HG03354 (cell line): ENCODE results near the gene NOMO2.
A peak's percentile ranks its signal among the peaks of the same experiment; 100 is the strongest.
"Not testable (repeated sequence)": the region's sequence is repeated elsewhere in the genome, so short reads cannot be mapped to it uniquely, and the experiment has no call there.

Experiments used
- ATAC-seq: cut with Tn5 transposase; IDR thresholded peaks from one replicate; pipeline ENCODE4 v1.9.1; 2021; ENCODE audit warnings: mild to moderate bottlenecking; ENCODE audit not compliant: unreplicated experiment, poor library complexity, severe bottlenecking

The NOMO2 gene

DNA sequence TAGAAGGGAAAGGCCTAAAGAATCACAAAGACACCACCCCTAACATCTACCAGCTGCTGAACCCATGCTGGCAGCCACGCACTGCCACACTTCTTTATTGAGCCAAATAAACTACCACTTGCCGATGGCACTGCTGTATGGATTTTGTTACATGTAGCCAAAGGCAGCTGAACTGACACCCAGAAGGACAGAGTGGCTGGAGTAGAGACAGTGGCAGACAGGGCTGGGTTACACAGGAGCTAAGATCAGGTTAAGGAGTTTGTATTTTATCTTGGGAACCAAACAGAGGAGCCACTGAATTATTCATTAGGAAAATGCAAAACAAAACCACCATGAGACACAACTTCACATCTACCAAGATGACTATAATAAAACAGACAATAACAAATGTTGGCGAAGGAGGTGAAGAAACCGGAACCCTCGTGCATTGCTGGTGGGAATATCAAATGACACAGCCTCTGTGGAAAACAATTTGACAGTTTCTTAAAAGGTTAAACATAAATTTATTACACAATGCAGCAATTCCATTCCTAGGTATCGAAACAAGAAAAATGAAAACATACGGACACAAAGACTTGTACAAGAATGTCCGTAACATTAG is 35.9 kb downstream of the NOMO2 start:
- not testable (repeated sequence) for ATAC-seq

DNA sequence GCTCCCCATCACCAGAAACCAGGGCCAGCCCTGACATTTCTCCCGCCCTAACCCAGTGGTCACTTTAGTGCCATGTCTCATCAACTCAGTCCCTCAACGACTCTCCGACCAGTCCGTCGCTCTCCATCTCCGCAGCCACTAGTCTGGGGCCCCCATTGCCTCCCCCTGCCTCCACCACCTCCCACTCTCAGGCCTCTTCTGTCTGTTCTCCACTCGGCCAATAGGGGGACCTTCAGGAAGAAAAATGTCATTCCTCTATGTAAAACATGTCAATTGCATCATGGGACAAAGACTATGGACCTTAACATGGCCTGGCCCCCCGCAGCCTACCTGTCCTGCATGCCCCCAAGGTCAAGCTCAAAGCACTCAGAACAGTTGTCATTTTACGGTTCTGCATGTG is 39.3 kb downstream of the NOMO2 start:
- ATAC-seq: not testable (repeated sequence)

DNA sequence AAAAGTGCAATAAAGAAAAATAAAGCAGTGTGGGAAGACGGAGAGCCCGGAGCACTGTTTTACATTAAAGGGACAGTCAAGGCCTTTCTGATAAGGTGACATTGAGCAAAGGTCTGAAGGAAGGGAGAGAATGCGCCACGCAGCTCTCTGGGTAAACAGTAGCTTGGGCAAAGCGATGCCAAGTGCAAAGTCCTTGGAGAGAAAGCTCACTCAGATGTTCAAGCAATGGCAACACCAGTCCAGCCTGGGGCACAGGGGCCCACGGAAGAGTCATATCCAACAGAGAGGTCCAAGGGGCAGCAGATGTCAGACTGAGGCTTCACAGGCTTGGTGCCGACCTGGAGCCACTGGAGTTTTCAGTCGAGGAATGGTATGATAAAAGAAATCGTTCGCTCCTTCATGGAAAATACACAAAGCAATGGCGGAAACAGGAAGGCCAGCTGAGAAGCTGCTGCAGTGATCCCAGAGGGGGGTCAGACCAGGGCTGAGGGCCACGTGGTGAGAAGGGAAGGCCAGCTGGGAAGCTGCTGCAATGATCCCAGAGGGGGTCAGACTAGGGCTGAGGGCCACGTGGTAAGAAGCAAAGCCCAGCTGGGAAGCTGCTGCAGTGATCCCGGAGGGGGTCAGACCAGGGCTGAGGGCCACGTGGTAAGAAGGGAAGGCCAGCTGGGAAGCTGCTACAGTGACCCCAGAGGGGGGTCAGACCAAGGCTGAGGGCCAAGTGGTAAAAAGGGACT is 40.3 kb downstream of the NOMO2 start:
- ATAC-seq: not testable (repeated sequence)

DNA sequence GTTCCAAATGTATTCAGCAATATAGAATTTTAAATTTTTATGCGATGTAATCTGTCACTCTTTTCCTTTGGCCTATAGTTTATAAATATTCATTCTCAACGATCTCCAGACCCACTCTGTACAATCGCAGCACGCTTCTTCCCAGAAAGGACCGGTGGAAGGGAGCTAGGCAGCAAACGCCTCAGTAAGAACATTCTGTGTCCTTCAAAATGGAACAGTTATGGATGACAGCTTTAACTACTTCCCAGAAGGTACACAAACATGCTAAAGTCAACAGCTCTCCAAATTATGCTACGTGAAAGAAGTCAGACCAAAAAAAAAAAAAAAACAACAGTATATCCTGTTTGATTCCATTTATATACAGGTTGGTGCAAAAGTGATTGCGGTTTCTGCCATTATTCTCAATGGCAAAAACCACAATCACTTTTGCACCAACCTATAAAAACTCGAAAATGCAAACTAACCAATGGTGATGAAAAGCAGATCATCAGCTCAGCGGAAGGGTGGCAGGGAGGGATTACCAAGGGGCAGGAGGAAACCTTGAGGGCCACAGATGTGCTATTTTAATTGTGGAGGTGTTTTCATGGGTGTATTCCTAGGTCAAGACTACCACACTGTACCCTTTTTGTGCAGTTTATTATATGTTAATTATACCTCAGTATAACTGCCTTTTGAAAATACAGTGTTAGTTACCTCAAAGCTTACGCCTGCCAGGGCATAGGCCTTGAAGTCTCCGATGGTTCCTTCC is 43.2 kb downstream of the NOMO2 start:
- not testable (repeated sequence) for ATAC-seq

DNA sequence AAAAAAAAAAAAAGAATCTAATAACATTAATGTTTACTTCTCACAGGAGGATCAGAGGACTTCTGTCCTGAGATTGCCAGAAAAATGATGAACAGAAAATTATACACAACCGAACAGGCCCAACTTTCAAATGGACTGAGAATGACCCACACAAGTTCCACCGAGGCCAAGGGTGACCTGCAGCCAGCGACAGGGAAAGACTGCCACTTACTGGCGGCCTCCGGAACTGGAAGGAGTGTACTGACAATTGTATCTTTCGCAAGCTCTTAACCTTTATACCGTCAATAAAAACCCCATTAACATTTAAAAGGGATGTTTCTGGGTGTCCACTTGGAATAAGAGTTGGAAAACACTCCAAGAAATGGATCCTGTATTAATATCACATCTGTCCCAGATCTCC is 63.5 kb downstream of the NOMO2 start:
- not testable (repeated sequence) for ATAC-seq

DNA sequence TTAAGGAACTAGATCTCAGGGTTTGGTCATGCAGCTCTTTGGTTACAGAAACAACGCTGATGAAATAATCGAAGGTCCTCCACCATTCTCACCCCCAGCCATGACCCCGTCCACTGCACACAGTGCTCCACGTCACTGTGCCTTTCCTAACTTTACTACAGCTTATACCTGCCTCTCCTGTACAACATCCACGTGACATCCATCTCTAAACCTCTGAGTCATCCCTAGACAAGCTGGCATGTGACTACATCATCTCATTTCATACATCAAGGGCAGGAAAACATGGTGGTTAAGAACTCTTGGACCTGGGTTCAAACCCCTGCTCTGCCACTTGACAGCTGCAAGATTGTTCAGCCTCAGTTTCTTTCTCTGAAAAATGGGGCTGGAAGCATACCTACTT is 64.9 kb downstream of the NOMO2 start:
- ATAC-seq: not testable (repeated sequence)

DNA sequence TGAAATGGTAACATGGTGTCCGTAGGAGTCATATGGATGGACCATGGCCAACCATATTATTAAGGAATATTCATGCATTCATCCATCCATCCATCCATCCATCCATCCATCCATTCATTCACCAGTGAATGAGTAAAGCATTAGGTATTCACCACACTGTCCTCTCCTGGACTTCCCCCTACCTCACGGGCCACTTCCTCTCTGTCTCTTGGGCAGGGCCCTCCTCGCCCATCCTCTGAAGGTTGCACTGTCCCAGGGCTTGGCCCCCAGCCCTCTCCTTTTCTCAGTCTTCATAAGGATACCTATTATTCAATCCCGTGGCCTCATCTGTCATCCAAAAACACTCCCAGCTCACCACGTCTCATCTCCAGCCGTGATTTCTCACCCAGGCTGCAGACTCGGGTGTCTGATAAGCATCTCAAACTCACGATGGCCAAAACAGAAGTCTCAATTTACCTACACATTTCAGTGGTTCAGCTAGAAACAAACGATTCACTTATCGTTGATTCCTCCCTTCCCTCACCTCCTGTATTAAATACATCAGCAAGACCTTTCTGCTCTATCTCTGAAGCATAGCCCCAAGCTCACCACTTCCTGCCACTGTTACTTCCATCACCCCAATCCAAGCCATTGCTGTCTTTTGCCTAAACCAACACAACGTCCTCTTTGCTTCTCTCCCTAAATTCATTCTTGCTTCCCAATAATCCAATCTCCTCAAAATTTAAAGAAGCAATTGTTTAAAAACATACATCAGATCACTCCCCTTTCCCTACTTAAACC is 69.6 kb downstream of the NOMO2 start:
- not testable (repeated sequence) for ATAC-seq

DNA sequence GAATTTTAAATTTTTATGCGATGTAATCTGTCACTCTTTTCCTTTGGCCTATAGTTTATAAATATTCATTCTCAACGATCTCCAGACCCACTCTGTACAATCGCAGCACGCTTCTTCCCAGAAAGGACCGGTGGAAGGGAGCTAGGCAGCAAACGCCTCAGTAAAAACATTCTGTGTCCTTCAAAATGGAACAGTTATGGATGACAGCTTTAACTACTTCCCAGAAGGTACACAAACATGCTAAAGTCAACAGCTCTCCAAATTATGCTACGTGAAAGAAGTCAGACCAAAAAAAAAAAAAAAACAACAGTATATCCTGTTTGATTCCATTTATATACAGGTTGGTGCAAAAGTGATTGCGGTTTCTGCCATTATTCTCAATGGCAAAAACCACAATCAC is 125.9 kb downstream of the NOMO2 start:
- ATAC-seq: not testable (repeated sequence)

DNA sequence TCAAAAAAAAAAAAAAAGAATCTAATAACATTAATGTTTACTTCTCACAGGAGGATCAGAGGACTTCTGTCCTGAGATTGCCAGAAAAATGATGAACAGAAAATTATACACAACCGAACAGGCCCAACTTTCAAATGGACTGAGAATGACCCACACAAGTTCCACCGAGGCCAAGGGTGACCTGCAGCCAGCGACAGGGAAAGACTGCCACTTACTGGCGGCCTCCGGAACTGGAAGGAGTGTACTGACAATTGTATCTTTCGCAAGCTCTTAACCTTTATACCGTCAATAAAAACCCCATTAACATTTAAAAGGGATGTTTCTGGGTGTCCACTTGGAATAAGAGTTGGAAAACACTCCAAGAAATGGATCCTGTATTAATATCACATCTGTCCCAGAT is 146.1 kb downstream of the NOMO2 start:
- ATAC-seq: not testable (repeated sequence)

DNA sequence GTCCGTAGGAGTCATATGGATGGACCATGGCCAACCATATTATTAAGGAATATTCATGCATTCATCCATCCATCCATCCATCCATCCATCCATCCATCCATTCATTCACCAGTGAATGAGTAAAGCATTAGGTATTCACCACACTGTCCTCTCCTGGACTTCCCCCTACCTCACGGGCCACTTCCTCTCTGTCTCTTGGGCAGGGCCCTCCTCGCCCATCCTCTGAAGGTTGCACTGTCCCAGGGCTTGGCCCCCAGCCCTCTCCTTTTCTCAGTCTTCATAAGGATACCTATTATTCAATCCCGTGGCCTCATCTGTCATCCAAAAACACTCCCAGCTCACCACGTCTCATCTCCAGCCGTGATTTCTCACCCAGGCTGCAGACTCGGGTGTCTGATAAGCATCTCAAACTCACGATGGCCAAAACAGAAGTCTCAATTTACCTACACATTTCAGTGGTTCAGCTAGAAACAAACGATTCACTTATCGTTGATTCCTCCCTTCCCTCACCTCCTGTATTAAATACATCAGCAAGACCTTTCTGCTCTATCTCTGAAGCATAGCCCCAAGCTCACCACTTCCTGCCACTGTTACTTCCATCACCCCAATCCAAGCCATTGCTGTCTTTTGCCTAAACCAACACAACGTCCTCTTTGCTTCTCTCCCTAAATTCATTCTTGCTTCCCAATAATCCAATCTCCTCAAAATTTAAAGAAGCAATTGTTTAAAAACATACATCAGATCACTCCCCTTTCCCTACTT is 152.2 kb downstream of the NOMO2 start:
- not testable (repeated sequence) for ATAC-seq

DNA sequence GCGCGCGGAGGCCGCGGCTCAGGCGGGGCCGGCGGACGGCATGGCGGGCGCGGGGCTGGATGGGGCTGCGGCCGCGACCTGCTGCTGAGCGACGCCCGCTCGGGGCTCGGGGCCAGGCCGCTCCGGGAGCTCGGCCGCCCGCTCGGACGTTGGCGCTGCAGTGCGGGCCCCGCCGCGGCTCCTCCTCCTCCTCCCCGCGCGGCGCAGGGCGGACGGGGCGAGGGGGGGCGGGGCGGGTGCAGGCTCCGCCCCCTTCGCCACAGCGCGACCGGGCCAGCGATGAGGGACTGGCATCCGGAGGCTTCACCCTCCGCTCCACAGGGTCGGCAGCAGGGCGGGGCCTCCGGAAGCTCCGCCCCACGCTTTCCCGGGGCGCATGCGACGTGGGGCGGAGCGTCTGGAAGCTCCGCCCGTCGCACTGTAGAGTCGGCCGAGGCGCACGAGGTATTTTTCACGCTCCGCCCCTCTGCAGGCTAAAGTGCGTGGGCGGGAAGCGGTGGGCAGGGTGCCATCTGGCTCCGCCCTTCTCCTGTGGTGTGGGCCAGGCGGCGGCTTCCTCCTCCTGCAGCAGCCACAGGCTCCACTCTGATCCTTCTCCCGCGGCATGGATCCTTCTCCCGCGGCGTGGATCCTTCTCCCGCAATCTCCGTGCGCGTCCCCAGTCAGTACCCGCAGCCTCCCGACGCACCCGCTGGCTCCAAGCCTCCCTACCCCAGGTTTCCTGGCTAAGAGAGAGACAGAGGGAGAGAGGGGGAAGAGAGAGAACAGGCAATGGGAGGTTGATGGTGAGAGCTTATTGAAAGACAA is 159.8 kb downstream of the NOMO2 start:
- peak; percentile 68 for ATAC-seq

DNA sequence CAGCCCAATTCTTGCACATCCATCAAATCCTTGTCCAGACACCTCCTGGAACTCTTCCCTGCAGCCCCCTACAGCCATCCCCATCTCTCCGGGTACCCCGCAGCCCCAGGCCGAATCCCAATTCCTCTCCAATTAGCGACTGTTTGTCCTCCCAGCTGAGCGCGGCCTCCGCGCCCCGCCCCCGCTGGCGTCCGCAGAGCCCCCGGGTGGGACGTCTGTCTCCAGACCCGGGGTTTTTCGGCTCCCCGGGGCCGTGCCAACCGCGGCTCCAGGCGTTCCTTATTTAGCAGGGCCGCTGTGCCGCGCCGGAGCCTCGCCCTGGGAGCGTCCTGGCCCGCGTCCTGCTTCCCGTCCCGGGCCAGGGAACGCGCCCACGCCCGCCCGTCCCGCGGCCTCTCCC is 160.7 kb downstream of the NOMO2 start:
- not testable (repeated sequence) for ATAC-seq

DNA sequence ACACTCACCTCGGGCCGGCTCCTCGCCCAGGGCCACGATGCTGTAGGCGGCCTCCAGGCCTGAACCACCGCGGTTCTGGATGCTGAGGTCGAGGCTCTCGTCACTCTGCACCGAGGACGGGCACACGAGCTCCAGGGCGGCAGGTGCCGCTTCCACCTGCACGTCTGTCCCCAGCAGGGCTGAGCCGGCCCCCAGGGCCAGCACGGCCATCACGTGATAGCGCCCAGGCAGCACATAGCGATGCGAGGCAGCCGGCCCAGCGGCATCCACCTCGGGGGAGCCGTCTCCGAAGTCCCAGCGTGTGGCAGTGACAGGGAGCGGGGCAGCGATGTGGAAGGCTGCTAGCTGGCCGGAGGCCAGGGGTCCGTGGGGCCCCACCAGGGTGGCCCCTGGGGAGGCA is 167.5 kb downstream of the NOMO2 start:
- not testable (repeated sequence) for ATAC-seq

DNA sequence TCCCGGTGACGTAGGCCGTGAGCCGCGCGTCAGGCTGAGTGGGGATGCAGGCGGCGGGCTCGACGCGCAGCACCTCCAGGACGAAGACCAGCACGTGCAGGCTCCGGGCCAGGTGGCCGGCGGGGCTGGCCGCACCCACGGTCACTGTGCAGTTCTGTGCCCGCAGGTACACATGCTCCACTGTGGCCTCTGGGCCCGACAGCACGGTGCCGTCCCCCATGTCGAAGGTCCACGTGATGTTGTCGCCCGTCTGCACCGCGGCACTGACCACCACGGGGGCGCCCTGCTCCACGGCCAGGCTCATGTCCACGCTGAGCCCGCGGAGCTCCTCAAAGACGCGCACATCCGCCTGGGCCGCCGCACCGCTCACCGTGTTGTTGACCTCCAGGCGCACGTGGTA is 174.1 kb downstream of the NOMO2 start:
- ATAC-seq: not testable (repeated sequence)

DNA sequence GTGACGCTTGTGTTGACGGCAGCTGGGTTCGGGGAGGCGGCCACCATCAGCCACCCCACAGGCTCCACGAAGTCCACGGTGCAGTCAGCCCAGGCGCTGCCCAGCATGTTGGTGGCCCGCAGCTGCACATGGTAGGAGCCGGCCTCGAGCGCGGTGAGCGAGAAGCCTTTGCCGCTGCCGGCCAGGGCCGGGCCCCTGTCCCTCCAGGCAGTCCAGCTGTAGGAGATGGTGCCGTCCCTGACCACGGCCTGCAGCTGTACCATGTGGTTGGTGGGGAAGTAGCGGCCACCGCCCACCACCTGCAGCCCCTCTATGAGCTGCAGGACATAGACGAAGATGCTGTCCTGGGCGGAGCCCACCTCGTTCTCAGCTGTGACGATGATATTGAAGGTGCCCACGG is 175.4 kb downstream of the NOMO2 start:
- not testable (repeated sequence) for ATAC-seq

DNA sequence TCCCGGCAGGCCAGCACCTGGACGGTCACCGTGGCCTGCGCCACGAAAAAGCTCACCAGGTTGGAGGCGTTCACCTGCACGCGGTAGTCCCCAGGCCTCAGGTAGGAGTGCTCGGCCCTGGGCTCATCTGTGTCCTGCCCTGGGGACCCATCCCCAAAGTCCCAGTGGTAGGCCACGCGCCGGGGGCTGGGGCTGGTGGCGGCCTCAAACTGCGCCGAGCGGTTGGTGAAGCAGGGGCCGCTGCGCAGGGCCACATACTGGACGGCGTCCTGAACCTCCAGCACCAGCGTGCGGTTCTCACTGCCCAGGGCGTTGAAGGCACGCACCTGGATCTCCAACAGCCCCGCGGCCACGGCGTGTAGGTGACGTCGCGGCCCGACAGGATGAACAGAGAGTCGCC is 176.6 kb downstream of the NOMO2 start:
- not testable (repeated sequence) for ATAC-seq

DNA sequence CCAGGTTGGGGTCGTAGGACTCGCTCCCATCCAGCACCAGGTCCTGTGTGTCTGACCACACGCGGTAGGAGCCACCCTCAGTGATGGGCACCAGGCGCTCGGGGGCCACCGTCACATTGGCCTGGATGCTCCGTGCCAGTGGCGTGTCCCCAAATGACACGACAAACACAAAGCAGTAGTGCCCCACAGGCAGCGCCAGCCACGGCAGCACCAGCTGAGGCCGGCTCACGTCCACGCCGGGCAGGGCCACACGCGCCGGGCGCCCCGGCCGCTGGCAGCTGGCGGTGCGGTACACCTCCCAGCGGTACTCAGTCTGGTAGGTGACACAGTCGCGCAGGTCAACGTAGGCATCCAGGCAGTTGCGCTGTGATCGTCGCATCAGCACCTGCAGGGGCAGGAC is 177.0 kb downstream of the NOMO2 start:
- not testable (repeated sequence) for ATAC-seq

DNA sequence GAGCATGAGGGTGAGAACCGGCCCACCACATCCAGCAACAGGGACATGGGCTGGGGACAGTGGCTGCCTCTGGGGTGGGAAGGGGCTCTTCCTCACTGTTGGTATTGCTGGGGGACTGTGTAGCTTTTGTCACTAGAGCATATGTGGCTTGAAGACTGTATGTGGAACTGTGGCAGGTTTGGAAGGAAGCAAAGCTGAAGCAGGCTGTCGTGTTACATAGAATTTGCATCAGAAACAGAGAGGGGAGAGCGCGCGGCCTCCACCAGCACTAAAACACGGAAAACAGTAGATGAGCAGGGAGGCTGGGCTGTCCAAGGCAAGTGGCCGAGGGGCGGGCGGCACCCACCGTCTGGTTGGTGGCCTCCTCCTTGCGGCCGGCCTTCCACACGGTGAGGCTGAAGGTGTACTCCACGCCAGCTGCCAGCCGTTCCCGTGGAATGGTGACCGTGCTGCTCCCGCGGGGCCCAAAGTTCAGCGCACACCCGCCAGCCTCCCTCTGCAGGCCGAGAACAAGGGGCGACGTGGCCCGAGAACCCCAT is 177.7 kb downstream of the NOMO2 start:
- not testable (repeated sequence) for ATAC-seq
